SH-SY5Y (cell line): Measurements from ENCODE around the gene ACSS3.

Experiments used
- GATA2 ChIP-seq: IDR thresholded peaks from 2 replicates; pipeline ENCODE4 v1.6.1; 2011; ENCODE audit warnings: mild to moderate bottlenecking, low read depth, low read length
- GATA3 ChIP-seq: IDR thresholded peaks from 2 replicates; pipeline ENCODE4 v1.6.1; 2011; ENCODE audit warnings: low read depth, mild to moderate bottlenecking, low read length, moderate library complexity

DNA sequence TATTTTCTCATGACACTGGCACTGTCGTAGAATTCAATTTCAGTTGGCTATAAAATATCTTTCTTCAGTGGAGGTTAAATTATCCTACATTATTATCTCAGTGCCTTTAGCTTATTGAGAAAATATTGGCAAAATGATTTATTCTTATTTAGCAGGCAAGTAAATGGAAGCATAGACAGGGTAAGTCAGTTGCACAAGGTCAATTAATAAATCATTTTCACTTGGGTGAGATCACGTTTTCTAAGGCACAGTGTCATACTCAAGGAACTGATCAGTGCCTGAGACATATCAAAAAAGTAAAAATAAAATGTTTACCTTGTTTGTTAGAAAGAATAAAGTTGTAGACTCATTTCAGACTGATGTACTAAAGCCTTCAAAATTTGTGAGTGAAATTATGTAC is 95.0 kb downstream of the ACSS3 start:
- TF ChIP-seq GATA3: no peak
- TF ChIP-seq GATA2: no peak
